Liver (tissue), 9 donors: ENCODE measurements around the gene SLC49A3. TPM values are rescaled to one million over a fixed set of nuclear protein-coding genes. Genes with fewer than 3 reads are reported as not detected.

ENCODE experiments used
- DNase-seq: peaks from one replicate; pipeline ENCODE4 v3.0.0-alpha.2; 2017; ENCODE audit warnings: low spot score
- H3K27ac ChIP-seq, 2 donors: one replicate each; pipeline ENCODE4 v1.7.0; 2013; ENCODE audit warnings: inconsistent platforms in 2 of 2, low read length in 2 of 2, control low read depth in 1 of 2, low read depth in 1 of 2, mild to moderate bottlenecking in 1 of 2
- H3K27me3 ChIP-seq, 4 donors: one replicate each; pipeline versions ENCODE4 v1.6.1 to v1.7.0; 2013; ENCODE audit warnings: low read length in 3 of 4, inconsistent platforms in 1 of 4, mild to moderate bottlenecking in 1 of 4, moderate library complexity in 1 of 4; ENCODE audit not compliant: control insufficient read depth in 4 of 4, insufficient read depth in 4 of 4
- H3K36me3 ChIP-seq, 4 donors: one replicate each; pipeline versions ENCODE4 v1.6.1 to v1.7.0; 2013; ENCODE audit warnings: low read length in 3 of 4, mild to moderate bottlenecking in 3 of 4, low read depth in 1 of 4, moderate library complexity in 1 of 4; ENCODE audit not compliant: control insufficient read depth in 4 of 4, insufficient read depth in 3 of 4
- H3K4me1 ChIP-seq, 4 donors: one replicate each; pipeline versions ENCODE4 v1.6.1 to v1.7.0; 2013; ENCODE audit warnings: low read length in 3 of 4, mild to moderate bottlenecking in 3 of 4, moderate library complexity in 1 of 4; ENCODE audit not compliant: control insufficient read depth in 4 of 4, insufficient read depth in 4 of 4
- H3K4me3 ChIP-seq, 3 donors: one replicate each; pipeline versions ENCODE4 v1.6.1 to v1.7.0; 2013; ENCODE audit warnings: low read length in 3 of 3, control low read depth in 1 of 3, low read depth in 1 of 3, mild to moderate bottlenecking in 1 of 3
- H3K9ac ChIP-seq, 2 donors: one replicate each; pipeline ENCODE4 v1.7.0; 2013; ENCODE audit warnings: low read length in 2 of 2, mild to moderate bottlenecking in 2 of 2, moderate library complexity in 2 of 2, control low read depth in 1 of 2, low read depth in 1 of 2
- H3K9me3 ChIP-seq, 4 donors: one replicate each; pipeline versions ENCODE4 v1.6.1 to v1.7.0; 2013; ENCODE audit warnings: low read length in 3 of 4; ENCODE audit not compliant: control insufficient read depth in 4 of 4
- ATF3 ChIP-seq: IDR thresholded peaks from 2 replicates; pipeline ENCODE4 v1.6.1; 2016; ENCODE audit warnings: antibody characterized with exemption
- EGR1 ChIP-seq, 2 donors: IDR thresholded peaks; 2 replicates each; pipeline ENCODE4 v1.6.1; 2016 to 2018; ENCODE audit warnings: antibody characterized with exemption in 2 of 2, low read depth in 2 of 2
- FOXA1 ChIP-seq: IDR thresholded peaks from 2 replicates; pipeline ENCODE4 v1.6.1; 2016; ENCODE audit warnings: antibody characterized with exemption
- FOXA2 ChIP-seq: IDR thresholded peaks from 2 replicates; pipeline ENCODE4 v1.6.1; 2016; ENCODE audit warnings: antibody characterized with exemption
- GABPA ChIP-seq, 2 donors: IDR thresholded peaks in 1 of 2; conservative IDR thresholded peaks in 1 of 2; 2 replicates each; pipeline ENCODE4 v1.6.1; 2016; ENCODE audit warnings: antibody characterized with exemption in 2 of 2, mild to moderate bottlenecking in 1 of 2, moderate library complexity in 1 of 2
- HNF4A ChIP-seq, 2 donors: conservative IDR thresholded peaks; 2 replicates each; pipeline ENCODE4 v1.6.1; 2016; ENCODE audit warnings: antibody characterized with exemption in 2 of 2, mild to moderate bottlenecking in 2 of 2
- JUND ChIP-seq, 2 donors: IDR thresholded peaks; 2 replicates each; pipeline ENCODE4 v1.6.1; 2016; ENCODE audit warnings: antibody characterized with exemption in 2 of 2
- MAX ChIP-seq: IDR thresholded peaks from 2 replicates; pipeline ENCODE4 v1.6.1; 2016; ENCODE audit warnings: antibody characterized with exemption
- NR2F2 ChIP-seq: IDR thresholded peaks from 2 replicates; pipeline ENCODE4 v1.6.1; 2016; ENCODE audit warnings: antibody characterized with exemption
- RAD21 ChIP-seq, 2 donors: IDR thresholded peaks; 2 replicates each; pipeline ENCODE4 v1.6.1; 2016; ENCODE audit warnings: antibody characterized with exemption in 2 of 2, mild to moderate bottlenecking in 2 of 2
- RXRA ChIP-seq, 2 donors: IDR thresholded peaks; 2 replicates each; pipeline ENCODE4 v1.6.1; 2017 to 2018; ENCODE audit warnings: antibody characterized with exemption in 2 of 2, mild to moderate bottlenecking in 1 of 2
- SP1 ChIP-seq: IDR thresholded peaks from 2 replicates; pipeline ENCODE4 v1.6.1; 2018; ENCODE audit warnings: antibody characterized with exemption, mild to moderate bottlenecking
- TAF1 ChIP-seq: conservative IDR thresholded peaks from 2 replicates; pipeline ENCODE4 v1.6.1; 2016; ENCODE audit warnings: antibody characterized with exemption, mild to moderate bottlenecking
- ZBTB33 ChIP-seq: IDR thresholded peaks from 2 replicates; pipeline ENCODE4 v1.6.1; 2016; ENCODE audit warnings: antibody characterized with exemption
- WGBS: extraction: QIAGEN DNeasy Blood & Tissue Kit; methylation state at CpG from one replicate; pipeline ENCODE4 v1.1.7; 2013; 5-methylcytosine and 5-hydroxymethylcytosine counted together
- polyA plus RNA-seq, 2 donors: library from polyadenylated mRNA; stranded (reverse) in 1 of 2; unstranded in 1 of 2; fragments of 200-250 nt in 1 of 2; fragments of >200 nt in 1 of 2; fragmentation: Nextera tagmentation in 1 of 2; extraction: Ambion mirVana in 1 of 2; gene quantifications; one replicate each; pipeline versions ENCODE4 v1.2.1 to v1.2.3, GENCODE V29; 2013 to 2015
- total RNA-seq, 2 donors: library from RNA; depleted of rRNA; stranded (reverse); fragments of >200 nt; gene quantifications; one replicate each; pipeline ENCODE4 v1.2.3, GENCODE V29; 2014
- TF ChIP-seq, protein P1 (sequence below): IDR thresholded peaks from 2 replicates; pipeline ENCODE4 v1.6.1; 2016; ENCODE audit warnings: antibody characterized with exemption, mild to moderate bottlenecking
- donor health status: healthy.
- donor health status: healthy.
- donor health status: healthy.
- donor health status: healthy.
- donor health status: healthy.

The SLC49A3 gene
- total and polyA plus RNA-seq, 4 donors: 0.40 to 3.6 (median 2.0) TPM

DNA sequence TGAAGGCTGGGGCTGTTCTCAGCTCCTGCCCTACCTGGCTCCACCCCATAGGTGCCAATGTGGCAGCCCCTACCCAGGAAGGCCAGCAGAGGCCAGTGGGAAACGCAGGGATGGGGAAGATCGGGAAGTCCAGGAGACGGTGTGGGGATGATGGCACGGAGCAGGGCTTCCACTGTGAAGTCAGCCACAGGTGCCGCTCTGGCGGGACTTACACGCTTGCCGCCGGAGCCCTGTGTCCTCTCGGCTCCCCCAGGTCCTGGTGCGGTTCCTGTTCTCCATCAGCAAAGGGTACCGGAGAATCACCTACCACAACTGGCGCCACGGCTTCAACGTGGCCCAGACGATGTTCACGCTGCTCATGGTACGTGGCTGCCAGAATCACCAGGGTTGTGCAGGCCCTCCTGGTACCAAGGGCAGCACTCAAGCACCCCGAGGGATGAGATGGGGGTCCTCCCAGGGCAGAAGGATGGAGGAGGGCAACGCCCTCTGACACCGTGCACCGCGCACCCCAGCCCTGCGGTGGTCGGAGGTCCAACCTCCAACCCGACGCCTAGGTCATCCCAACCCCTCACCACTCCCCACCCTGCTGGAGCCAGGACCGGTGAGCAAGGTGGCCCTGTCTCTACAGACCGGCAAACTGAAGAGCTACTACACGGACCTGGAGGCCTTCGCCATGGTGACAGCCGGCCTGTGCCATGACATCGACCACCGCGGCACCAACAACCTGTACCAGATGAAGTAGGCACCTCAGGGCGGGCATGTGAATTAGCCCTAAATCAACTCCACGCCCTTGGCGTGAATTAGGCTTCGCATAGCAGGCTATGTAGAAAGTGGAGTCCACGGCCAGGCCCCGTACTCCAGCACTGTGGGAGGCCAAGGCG is 26.8 kb downstream of the SLC49A3 start (continued):
- TF ChIP-seq SP1 (no peak), GABPA (IDR thresholded peaks at IDR 0.05 in 1 of 2, conservative IDR thresholded peaks at IDR 0.05 in 1 of 2) (no peak), JUND (IDR thresholded peaks at IDR 0.05) (no peak), RAD21 (IDR thresholded peaks at IDR 0.05) (no peak), EGR1 (IDR thresholded peaks at IDR 0.05; ENCODE audit: low read depth in 2 of 2) (no peak), ATF3 (no peak), NR2F2 (no peak), RXRA (IDR thresholded peaks at IDR 0.05) (no peak), FOXA1 (no peak)

- WGBS: 75% methylated on average over 3 of the region's 3 CpGs
- no peaks in the 10 kb centered on the region for H3K9me3 ChIP-seq
- no peak overlapping the region for H3K4me3 ChIP-seq
- no peak for DNase-seq
- H3K27me3 ChIP-seq: no peaks in the 10 kb centered on the region
- H3K36me3 ChIP-seq: no peaks in the 10 kb centered on the region
- no peak overlapping the region for H3K9ac ChIP-seq
- TF ChIP-seq NR2F2 (no peak), HNF4A (conservative IDR thresholded peaks at IDR 0.05) (no peak), RAD21 (IDR thresholded peaks at IDR 0.05) (no peak), RXRA (IDR thresholded peaks at IDR 0.05) (no peak), FOXA2 (no peak)
- H3K27ac ChIP-seq: no peak overlapping the region
- H3K4me1 ChIP-seq: no peaks in the 10 kb centered on the region
These were observed 27.7 kb downstream of the SLC49A3 start for GRCh38 chr4:661231-661630.

GRCh38 chr4:660401-660800 is 28.6 kb downstream of the SLC49A3 start:
- whole genome bisulfite sequencing: 91% methylated on average over 10 of the region's 10 CpGs
- Histone ChIP-seq H3K27me3 (no peaks in the 10 kb centered on the region), H3K4me1 (no peaks in the 10 kb centered on the region), H3K4me3 (no peak overlapping the region), H3K36me3 (no peaks in the 10 kb centered on the region), H3K27ac (no peak overlapping the region), H3K9ac (no peak overlapping the region), H3K9me3 (no peaks in the 10 kb centered on the region)
- TF ChIP-seq ATF3: no peak
- no peak for TF ChIP-seq GABPA (IDR thresholded peaks at IDR 0.05 in 1 of 2, conservative IDR thresholded peaks at IDR 0.05 in 1 of 2)
- TF ChIP-seq NR2F2: no peak
- TF ChIP-seq TAF1: no peak
- TF ChIP-seq, protein P1, sequence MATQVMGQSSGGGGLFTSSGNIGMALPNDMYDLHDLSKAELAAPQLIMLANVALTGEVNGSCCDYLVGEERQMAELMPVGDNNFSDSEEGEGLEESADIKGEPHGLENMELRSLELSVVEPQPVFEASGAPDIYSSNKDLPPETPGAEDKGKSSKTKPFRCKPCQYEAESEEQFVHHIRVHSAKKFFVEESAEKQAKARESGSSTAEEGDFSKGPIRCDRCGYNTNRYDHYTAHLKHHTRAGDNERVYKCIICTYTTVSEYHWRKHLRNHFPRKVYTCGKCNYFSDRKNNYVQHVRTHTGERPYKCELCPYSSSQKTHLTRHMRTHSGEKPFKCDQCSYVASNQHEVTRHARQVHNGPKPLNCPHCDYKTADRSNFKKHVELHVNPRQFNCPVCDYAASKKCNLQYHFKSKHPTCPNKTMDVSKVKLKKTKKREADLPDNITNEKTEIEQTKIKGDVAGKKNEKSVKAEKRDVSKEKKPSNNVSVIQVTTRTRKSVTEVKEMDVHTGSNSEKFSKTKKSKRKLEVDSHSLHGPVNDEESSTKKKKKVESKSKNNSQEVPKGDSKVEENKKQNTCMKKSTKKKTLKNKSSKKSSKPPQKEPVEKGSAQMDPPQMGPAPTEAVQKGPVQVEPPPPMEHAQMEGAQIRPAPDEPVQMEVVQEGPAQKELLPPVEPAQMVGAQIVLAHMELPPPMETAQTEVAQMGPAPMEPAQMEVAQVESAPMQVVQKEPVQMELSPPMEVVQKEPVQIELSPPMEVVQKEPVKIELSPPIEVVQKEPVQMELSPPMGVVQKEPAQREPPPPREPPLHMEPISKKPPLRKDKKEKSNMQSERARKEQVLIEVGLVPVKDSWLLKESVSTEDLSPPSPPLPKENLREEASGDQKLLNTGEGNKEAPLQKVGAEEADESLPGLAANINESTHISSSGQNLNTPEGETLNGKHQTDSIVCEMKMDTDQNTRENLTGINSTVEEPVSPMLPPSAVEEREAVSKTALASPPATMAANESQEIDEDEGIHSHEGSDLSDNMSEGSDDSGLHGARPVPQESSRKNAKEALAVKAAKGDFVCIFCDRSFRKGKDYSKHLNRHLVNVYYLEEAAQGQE: no peak
- TF ChIP-seq FOXA2: no peak
- TF ChIP-seq MAX: no peak
- TF ChIP-seq HNF4A (conservative IDR thresholded peaks at IDR 0.05): no peak
- no peak for TF ChIP-seq ZBTB33
- no peak for TF ChIP-seq SP1
- no peak for DNase-seq
